HG02610 (cell line): ENCODE data around the gene CTSA.

ENCODE experiments used
- ATAC-seq: cut with Tn5 transposase; IDR thresholded peaks from one replicate; pipeline ENCODE4 v1.9.1; 2021; ENCODE audit warnings: mild to moderate bottlenecking, moderate library complexity; ENCODE audit not compliant: unreplicated experiment

Gene CTSA

GRCh38 chr20:45934586-45935415, 43.7 kb downstream of the CTSA start, which contains the start of gene PCIF1:
TSS of gene PCIF1 (plus strand) at chr20:45934683. CDS start at chr20:45939000, 4,317 bp downstream.
- ATAC-seq, result peak; percentile 67

GRCh38 chr20:45935416-45936046, 44.4 kb downstream of the CTSA start:
- no peak for ATAC-seq

GRCh38 chr20:45937765-45938164, 46.6 kb downstream of the CTSA start:
- ATAC-seq, result no peak

GRCh38 chr20:45938727-45939438, 47.7 kb downstream of the CTSA start:
- ATAC-seq, result no peak

GRCh38 chr20:45940053-45940452, 48.9 kb downstream of the CTSA start:
- ATAC-seq, result no peak

GRCh38 chr20:45940469-45940868, 49.3 kb downstream of the CTSA start:
- no peak for ATAC-seq

- ATAC-seq, result no peak
Measured at GRCh38 chr20:45943613-45944012, 52.5 kb downstream of the CTSA start.

- no peak for ATAC-seq
Measured at GRCh38 chr20:45944151-45944964, 53.2 kb downstream of the CTSA start.

- ATAC-seq, result no peak
Measured at GRCh38 chr20:45944965-45945677, 54.0 kb downstream of the CTSA start.

GRCh38 chr20:45945678-45946148, 54.6 kb downstream of the CTSA start:
- no peak for ATAC-seq

- no peak for ATAC-seq
Measured at GRCh38 chr20:45946149-45946970, 55.2 kb downstream of the CTSA start.

- no peak for ATAC-seq
Measured at GRCh38 chr20:45947110-45947866, 56.2 kb downstream of the CTSA start.

GRCh38 chr20:45948261-45948733, 57.2 kb downstream of the CTSA start:
- no peak for ATAC-seq
